ENCODE measurements around the gene ASB10.

DNA sequence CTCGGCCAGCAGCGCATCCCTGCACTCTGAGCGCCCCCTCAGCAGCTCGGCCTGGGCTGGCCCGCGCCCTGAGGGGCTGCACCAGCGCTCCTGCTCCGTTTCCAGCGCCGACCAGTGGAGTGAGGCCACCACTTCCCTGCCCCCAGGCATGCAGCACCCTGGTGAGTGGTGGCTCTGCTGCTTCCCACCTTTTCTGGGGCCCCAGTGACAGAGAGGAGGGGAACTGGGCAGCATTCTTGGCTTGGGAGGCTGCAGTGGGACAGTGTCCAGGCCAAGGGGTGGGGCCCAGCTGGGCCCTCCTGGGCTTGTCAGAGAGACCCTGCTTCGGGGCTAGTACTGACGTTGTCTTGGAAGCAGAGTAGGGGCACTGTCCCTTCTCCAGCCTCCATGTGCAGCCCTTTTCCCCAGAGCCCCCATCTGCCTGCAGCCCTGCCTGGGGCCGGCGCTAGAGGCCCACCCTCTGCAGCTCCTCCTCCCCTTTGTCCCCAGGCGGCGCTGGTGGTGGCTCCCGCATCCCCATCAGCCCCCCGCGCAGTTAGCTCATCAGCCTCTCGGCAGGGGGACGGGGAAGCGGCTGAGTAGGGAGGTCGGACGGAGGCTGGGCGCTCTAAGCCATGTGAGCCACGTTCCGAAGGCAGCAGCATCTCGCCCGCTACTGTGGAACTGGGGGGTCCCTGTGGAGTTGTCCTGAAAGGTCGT lies 48.7 kb downstream of the ASB10 start:
- TF ChIP-seq, protein P1, sequence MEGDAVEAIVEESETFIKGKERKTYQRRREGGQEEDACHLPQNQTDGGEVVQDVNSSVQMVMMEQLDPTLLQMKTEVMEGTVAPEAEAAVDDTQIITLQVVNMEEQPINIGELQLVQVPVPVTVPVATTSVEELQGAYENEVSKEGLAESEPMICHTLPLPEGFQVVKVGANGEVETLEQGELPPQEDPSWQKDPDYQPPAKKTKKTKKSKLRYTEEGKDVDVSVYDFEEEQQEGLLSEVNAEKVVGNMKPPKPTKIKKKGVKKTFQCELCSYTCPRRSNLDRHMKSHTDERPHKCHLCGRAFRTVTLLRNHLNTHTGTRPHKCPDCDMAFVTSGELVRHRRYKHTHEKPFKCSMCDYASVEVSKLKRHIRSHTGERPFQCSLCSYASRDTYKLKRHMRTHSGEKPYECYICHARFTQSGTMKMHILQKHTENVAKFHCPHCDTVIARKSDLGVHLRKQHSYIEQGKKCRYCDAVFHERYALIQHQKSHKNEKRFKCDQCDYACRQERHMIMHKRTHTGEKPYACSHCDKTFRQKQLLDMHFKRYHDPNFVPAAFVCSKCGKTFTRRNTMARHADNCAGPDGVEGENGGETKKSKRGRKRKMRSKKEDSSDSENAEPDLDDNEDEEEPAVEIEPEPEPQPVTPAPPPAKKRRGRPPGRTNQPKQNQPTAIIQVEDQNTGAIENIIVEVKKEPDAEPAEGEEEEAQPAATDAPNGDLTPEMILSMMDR (IDR thresholded peaks at IDR 0.05): no peak
- TF ChIP-seq POLR2AphosphoS5 (IDR thresholded peaks at IDR 0.05) (no peak), POLR2A (IDR thresholded peaks at IDR 0.05) (no peak)

Measured in prostate gland (tissue), 2 donors.